ENCODE data around the gene LRRC2. TPM values are rescaled to one million over a fixed set of nuclear protein-coding genes. Genes with fewer than 3 reads are reported as not detected.

The LRRC2 gene
- total and polyA plus RNA-seq, 2 of the 13 experiments (the other 11 are each of a cell fraction or from before 2014, with no cell fraction given) = 0.27 to 0.58 TPM

DNA sequence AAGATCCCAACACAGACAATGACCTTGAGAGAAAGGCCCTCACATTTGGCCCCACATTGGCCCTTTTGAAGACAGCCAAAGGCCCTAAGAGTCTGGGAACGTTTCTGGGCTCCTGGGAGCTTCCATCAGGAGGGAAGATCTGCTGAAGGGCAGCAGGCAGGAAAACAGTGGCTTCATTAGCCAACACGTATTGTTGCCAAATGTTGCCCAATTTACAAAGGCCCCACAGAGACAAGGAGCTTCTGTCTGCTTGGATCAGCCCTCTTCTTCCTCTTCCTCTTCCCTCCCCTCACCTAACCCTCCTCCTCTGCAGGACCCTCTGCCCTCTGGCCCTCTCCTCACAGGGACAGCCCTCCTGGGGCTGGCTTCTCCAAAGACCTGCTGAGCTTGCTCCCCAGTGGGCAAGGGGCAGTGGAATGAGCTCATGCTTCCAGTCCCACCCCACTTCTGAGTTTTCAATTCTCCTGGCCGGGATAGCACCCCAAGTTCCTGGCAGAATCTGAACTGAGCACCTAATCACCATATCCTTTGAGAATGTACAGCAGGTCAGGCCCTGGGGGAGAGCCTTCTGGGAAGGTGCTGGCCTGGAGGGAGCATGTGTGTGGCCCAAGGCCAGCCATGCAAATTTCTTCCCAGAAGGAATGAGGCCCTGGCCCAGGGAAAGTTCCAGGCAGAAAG, 96.3 kb downstream of the LRRC2 start (continued):
- TF ChIP-seq ZBTB2 (CRISPR knock-in tag; IDR thresholded peaks at IDR 0.05; ENCODE audit: low read depth) (no peak), ATF1 (CRISPR knock-in tag; IDR thresholded peaks at IDR 0.05) (no peak), GPBP1L1 (CRISPR knock-in tag; IDR thresholded peaks at IDR 0.05) (no peak), ZMYM4 (CRISPR knock-in tag; IDR thresholded peaks at IDR 0.05) (no peak), ZNF605 (CRISPR knock-in tag; IDR thresholded peaks at IDR 0.05) (no peak), FIP1L1 (IDR thresholded peaks at IDR 0.05; ENCODE audit: borderline replicate concordance, insufficient read depth, low read depth, low read length) (no peak), ONECUT2 (CRISPR knock-in tag; IDR thresholded peaks at IDR 0.05) (no peak)

DNA sequence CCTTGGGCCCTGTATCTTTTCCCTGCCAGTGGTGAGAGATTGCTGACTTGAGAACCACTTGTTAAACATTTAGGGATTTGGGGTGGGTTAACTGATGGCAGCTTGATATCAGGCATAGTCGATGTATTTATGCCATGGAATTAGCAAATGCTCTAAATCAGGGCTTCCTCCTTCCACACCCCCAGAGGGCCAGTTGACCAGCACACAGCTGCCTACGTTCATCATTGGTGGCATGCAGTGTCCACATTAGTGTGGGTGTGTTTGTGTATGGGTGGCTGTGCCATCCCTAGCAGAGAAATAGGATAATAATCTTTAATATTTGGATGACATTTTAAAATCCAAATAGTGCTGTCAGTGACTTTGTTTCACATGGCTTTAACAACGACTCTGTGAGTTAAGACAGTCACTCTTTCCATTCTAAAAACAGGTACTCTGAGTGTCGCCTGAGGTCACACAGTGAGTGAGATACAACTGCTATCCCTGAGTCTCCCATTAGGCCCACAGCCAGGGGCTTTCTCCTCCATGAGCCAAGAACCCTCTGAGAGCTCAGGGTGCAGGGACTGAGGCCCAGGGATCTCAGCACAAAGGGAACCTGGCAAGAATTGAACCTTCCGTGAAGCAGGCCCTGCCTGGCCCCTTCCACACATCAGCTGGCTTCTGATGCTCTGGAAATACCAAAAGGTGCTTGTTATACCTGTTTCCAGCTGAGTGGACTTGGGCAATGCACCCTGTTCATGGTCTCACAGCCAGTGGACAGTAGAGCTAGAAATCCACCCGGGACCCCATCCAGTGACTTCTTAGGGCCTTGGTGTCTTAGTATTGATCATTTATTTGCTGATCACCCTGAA, 97.1 kb downstream of the LRRC2 start:
- no peak overlapping the region for H3K4me3 ChIP-seq (replicated peaks in 1 of 3; ENCODE audit: insufficient read depth in 1 of 3, low read depth in 2 of 3, low read length in 3 of 3)
- in situ Hi-C loops (cut with HindIII; ENCODE audit: extremely low pct_ligation_motif_present, low pct_unique_long_range_greater_than_20kb) = no loop called here
- no peaks in the 10 kb centered on the region for H3K9me3 ChIP-seq (ENCODE audit: low read length)
- DNase-seq (ENCODE audit: low spot score) = no peak
- 20% methylated on average over 6 of the region's 6 CpGs for WGBS (ENCODE audit: low lambda C conversion rate)
- POLR2A ChIA-PET = no interaction called here
- H3K4me1 ChIP-seq (ENCODE audit: insufficient read depth, low read length) = no peaks in the 10 kb centered on the region
- no peak overlapping the region for H3K9ac ChIP-seq (ENCODE audit: insufficient read depth, low read depth, low read length)
- H3K4me2 ChIP-seq (ENCODE audit: low read depth, low read length) = no peak overlapping the region
- no peaks in the 10 kb centered on the region for H3K79me2 ChIP-seq (ENCODE audit: insufficient read depth, low read length)
- ATAC-seq = no peak
- no peak for FAIRE-seq
- CTCF ChIA-PET (ENCODE audit: low intra/inter-chr PET ratio, low total read pairs) = no interaction called here
- H3K36me3 ChIP-seq (replicated peaks in 1 of 2; ENCODE audit: control insufficient read depth in 1 of 2, insufficient read depth in 2 of 2, low read length in 2 of 2) = no peaks in the 10 kb centered on the region
- peaks cover 2 to 7% of the 10 kb centered on the region in 2 experiments; a peak in 1 of 5 replicates for H3K27me3 ChIP-seq (ENCODE audit: control insufficient read depth in 1 of 2, insufficient read depth in 2 of 2, low read length in 2 of 2)
- H4K20me1 ChIP-seq (ENCODE audit: insufficient read depth, low read length) = no peaks in the 10 kb centered on the region
- H3K27ac ChIP-seq (ENCODE audit: extremely low read length, insufficient read depth, low read length) = no peak overlapping the region
- intact Hi-C loops (cut with micrococcal nuclease; ENCODE audit: unreplicated experiment) = no loop called here
- no peak overlapping the region for H2AFZ ChIP-seq (ENCODE audit: low read length)
- no TSS peak for BruUV-seq (replicated peaks)
- TF ChIP-seq CEBPB (IDR thresholded peaks at IDR 0.05; ENCODE audit: borderline replicate concordance, low read depth, low read length) (no peak), ZBTB10 (CRISPR knock-in tag; IDR thresholded peaks at IDR 0.05; ENCODE audit: borderline replicate concordance) (no peak)

Measured in HepG2 (cell line).